GM21825 (cell line): ENCODE results near the gene ZNF35.
A peak's percentile ranks its signal among the peaks of the same experiment; 100 is the strongest.
"Not testable (repeated sequence)": the region's sequence is repeated elsewhere in the genome, so short reads cannot be mapped to it uniquely, and the experiment has no call there.

Experiments
- ATAC-seq: cut with Tn5 transposase; IDR thresholded peaks from one replicate; pipeline ENCODE4 v1.9.1; 2021; ENCODE audit warnings: mild to moderate bottlenecking, moderate library complexity; ENCODE audit not compliant: unreplicated experiment

The ZNF35 gene

DNA sequence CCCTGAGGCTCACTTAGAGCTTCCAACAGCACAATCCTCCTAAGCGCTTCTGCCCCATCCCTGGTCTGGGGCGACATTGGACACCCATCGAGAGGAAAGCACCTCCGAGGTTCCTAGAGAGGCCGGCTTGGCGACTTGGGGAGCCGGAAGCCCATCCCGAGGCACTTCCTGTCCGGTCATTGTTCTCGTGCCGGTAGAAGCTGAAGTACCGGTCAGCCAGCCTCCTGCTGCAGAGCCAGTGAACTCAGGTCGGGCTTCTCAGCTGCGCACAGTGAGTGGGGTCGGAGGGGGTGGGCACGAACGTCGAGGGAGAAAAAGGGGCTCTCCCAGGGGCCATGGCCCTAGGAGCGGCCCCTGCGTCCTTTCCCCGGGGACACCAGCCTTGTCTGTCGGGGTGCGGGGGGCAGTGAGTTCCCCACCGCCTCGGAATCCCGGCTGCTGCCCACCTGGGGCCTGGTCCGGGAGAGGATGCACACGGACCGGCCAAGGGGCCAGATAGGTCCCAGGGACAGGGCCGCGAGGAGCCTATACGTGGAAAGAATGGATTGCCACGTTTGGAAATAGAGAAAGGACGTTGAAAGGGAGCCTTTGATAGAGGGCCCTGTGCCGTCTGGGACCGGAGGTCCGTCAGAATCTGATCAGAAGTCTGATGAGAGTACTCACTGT, at the start of gene ZNF35:
ZNF35 (plus strand) TSS at position 169 of the 666 bp plus-strand sequence. CDS start 2,336 bp downstream, outside the sequence.
- peak; percentile 98 for ATAC-seq

DNA sequence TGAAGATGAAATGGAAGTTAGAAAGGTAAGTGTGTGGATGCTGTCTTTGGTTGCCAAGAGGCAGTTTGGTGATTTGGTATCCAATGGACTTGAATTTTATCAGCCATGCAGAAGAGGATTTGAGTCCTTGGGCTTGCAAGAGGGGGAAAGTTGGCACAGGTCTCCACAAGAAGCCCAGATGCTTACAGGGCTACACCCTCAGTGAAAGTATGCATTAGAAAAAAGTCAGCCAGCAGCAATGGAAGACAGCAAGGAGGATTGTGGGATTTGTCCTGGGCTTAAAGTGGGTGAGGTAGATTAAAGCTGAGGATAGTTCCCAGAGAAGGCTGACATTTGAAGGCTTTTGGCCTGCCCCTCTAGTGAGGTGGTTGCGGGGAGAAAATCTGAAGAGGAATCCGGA, 46.8 kb upstream of the ZNF35 start:
- ATAC-seq = no peak

GRCh38 chr3:44612678-44613077, 35.9 kb upstream of the ZNF35 start:
- ATAC-seq = no peak

- ATAC-seq = peak; percentile 95
Observed at GRCh38 chr3:44624749-44625480, 23.6 kb upstream of the ZNF35 start, which contains the start of gene ZNF197. Gene ZNF197 (plus strand): TSS chr3:44625036. CDS start chr3:44629155, 4,119 bp downstream.

- no peak for ATAC-seq
Observed at GRCh38 chr3:44628716-44629115, 19.8 kb upstream of the ZNF35 start.

- no peak for ATAC-seq
Observed at GRCh38 chr3:44632193-44632592, 16.3 kb upstream of the ZNF35 start.

DNA sequence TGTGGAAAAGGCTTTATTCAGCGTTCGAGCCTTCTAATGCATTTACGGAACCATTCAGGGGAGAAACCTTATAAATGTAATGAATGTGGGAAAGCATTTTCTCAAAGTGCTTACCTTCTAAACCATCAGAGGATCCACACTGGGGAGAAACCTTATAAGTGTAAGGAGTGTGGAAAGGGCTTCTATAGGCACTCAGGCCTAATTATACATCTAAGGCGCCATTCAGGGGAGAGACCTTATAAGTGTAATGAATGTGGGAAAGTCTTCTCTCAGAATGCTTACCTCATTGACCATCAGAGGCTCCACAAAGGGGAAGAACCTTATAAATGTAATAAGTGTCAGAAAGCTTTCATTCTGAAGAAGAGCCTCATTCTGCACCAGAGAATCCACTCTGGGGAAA, 6.2 kb upstream of the ZNF35 start:
- no peak for ATAC-seq

- no peak for ATAC-seq
Observed at GRCh38 chr3:44643024-44643423, 5.5 kb upstream of the ZNF35 start.

DNA sequence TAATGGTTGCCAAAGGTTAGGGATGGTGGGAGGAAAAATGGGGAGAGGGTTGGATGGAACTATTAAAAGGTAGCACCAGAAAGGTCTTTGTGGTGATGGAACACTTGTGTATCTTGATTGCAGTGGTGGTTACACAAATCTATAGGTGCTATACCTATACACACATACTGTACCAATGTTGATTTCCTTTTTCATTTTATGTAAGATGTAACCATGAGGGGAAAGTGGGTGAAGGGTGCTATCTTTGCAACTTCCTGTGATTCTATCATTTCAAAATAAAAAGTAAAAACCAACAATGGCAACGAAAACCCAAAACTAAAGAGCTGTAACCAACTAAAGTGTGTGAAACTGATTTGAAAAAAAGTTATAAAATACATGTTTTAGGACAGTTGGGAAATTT, 761 bp upstream of the ZNF35 start:
- ATAC-seq = no peak

DNA sequence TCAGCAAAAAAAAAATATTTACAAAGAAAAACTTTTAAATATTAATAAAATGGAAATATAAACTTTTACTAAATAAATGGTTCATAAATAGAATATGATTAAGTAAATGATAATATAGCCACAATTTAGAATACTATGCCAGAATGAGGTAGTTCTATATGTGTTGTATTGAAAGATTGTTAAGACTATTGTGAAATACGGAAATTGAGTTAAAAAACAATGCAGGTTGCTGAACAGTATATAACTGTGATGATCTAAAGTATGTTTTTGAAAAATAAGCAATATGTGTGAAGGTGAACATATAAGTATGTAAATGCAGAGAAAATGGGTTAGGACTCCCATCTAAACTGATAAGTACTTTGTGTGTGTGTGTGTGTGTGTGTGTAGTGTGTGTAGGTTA, 1.2 kb downstream of the ZNF35 start:
- ATAC-seq = no peak

- ATAC-seq = no peak
Observed at GRCh38 chr3:44654039-44654438, 5.5 kb downstream of the ZNF35 start.

DNA sequence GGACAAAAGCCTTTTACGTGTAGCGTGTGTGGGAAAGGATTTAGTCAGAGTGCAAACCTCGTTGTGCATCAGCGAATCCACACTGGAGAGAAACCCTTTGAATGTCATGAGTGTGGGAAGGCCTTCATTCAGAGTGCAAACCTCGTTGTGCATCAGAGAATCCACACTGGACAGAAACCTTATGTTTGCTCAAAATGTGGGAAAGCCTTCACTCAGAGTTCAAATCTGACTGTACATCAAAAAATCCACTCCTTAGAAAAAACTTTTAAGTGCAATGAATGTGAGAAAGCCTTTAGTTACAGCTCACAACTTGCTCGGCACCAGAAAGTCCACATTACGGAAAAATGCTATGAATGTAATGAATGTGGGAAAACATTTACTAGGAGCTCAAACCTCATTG, 10.5 kb downstream of the ZNF35 start:
- no peak for ATAC-seq

DNA sequence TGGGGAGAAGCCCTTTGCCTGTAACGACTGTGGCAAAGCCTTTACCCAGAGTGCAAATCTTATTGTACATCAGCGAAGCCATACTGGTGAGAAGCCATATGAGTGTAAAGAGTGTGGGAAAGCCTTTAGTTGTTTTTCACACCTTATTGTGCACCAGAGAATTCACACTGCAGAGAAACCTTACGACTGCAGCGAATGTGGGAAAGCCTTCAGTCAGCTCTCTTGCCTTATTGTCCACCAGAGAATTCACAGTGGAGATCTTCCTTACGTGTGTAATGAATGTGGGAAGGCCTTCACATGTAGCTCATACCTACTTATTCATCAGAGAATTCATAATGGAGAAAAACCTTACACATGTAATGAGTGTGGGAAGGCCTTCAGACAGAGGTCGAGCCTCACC, 10.9 kb downstream of the ZNF35 start:
- ATAC-seq = no peak

- no peak for ATAC-seq
Observed at GRCh38 chr3:44661189-44661588, 12.7 kb downstream of the ZNF35 start.

DNA sequence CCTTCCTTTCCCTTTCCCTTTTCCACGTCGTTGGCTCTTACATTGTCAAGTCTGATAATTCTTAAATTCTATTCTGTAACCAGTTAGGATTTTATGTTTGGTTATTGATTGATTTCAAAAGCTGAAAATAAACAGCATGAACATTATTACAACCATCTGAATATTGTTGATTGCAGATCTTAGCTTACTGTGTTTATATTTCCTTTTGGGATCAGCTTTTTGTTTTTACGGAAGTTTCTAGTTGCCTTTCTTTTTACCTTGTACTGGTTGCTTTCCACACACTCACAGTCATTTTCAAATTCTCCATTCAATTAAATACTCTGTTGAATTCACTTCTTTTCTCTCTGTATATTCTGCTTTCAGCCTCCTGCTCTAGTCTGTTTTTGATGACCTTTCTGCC, 16.6 kb downstream of the ZNF35 start:
- no peak for ATAC-seq

- ATAC-seq = no peak
Observed at GRCh38 chr3:44666346-44666745, 17.8 kb downstream of the ZNF35 start.

DNA sequence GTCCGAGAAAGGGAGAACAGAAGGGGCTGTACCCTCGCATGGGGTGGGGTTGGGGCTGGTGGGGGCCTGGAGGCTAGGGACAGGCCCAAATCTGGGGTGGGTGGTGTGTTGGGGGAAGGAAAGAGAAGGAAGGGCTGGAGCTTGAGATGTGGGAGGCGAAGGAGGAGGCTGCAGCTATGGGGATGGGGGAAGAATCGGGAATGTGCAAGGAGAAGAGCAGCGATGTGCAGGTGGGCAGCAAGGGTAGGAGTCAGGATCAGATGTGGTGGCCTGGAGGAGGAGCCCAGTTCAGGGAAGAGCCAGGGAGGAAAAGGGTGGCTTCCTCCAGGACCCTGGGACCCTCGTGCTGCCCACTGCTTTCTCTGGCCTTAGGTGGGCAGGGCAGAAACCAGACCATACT, 21.2 kb downstream of the ZNF35 start:
- no peak for ATAC-seq

DNA sequence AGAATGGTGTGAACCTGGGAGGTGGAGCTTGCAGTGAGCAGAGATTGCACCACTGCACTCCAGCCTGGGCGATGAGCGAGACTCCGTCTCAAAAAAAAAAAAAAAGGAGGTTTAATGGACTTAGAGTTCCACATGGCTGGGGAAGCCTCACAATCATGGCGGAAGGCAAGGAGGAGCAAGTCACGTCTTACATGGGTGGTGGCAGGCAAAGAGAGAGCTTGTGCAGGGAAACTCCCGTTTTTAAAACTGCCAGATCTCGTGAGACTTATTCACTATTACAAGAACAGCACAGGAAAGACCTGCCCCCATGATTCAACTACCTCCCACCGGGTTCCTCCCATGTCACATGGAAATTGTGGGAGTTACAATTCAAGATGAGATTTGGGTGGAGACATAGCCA, 24.9 kb downstream of the ZNF35 start:
- not testable (repeated sequence) for ATAC-seq

DNA sequence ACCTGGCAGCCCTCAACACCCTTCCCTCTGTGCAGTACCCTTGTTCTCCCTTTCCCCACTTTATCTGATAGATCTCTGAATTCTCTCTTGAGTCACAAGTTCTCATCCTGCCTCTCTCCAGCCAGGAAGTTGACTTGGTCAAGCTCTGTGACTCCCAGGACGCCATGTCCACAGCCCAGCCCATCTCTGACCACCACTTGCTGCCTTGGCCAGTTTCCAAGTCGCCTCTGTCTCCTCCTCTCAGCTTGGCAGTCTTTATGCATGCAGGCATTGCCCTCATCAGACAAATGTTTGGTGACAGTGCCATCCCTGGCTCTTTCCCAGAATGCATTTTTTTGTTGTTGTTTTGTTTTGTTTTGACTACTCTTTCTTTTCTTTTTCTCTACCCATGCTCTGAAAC, 25.7 kb downstream of the ZNF35 start:
- no peak for ATAC-seq

- ATAC-seq = no peak
Observed at GRCh38 chr3:44678480-44679116, 30.1 kb downstream of the ZNF35 start.

- ATAC-seq = no peak
Observed at GRCh38 chr3:44680921-44681455, 32.5 kb downstream of the ZNF35 start.
